Breast epithelium (tissue), 4 donors: Measurements from ENCODE around the gene PRODH. TPM values are rescaled to one million over a fixed set of nuclear protein-coding genes. Genes with fewer than 3 reads are reported as not detected.
"Not testable (repeated sequence)": the region's sequence is repeated elsewhere in the genome, so short reads cannot be mapped to it uniquely, and the experiment has no call there.

Source experiments
- DNase-seq, 2 donors: peaks; one replicate each; pipeline ENCODE4 v3.0.0-alpha.2; 2019; ENCODE audit warnings: low spot score in 2 of 2
- H3K27ac ChIP-seq, 2 donors: fragments of 200-600 bp; sonication (generic) in 1 of 2; one replicate each; pipeline ENCODE4 v1.5.1; 2016 to 2019; ENCODE audit warnings: mild to moderate bottlenecking in 1 of 2
- H3K27me3 ChIP-seq, 2 donors: fragments of 200-600 bp; sonication (generic) in 1 of 2; one replicate each; pipeline versions ENCODE4 v1.5.1 to v1.6.0; 2017 to 2019; ENCODE audit warnings: control low read depth in 1 of 2, mild to moderate bottlenecking in 1 of 2
- H3K36me3 ChIP-seq: fragments of 200-600 bp; one replicate; pipeline ENCODE4 v1.5.1; 2019
- H3K4me1 ChIP-seq, 2 donors: fragments of 200-600 bp; sonication (generic); one replicate each; pipeline ENCODE4 v1.5.1; 2016 to 2019; ENCODE audit warnings: control low read depth in 1 of 2
- H3K4me3 ChIP-seq, 3 donors: fragments of 200-600 bp; sonication (generic); 1 replicate in 2 of 3; 2 replicates in 1 of 3; pipeline ENCODE4 v1.5.1; 2016 to 2019; ENCODE audit warnings: mild to moderate bottlenecking in 3 of 3, moderate library complexity in 2 of 3
- H3K9me3 ChIP-seq, 2 donors: fragments of 200-600 bp; sonication (generic) in 1 of 2; one replicate each; pipeline ENCODE4 v1.5.1; 2016 to 2019; ENCODE audit warnings: control low read depth in 1 of 2
- CTCF ChIP-seq, 3 donors: fragments of 450-650 bp; IDR thresholded peaks; one replicate each; pipeline ENCODE4 v1.5.1; 2016 to 2017; ENCODE audit warnings: antibody characterized with exemption in 3 of 3, mild to moderate bottlenecking in 3 of 3, moderate library complexity in 3 of 3
- POLR2A ChIP-seq: fragments of 450-650 bp; IDR thresholded peaks from one replicate; pipeline ENCODE4 v1.6.1; 2016; ENCODE audit warnings: antibody characterized with exemption, mild to moderate bottlenecking, moderate library complexity
- POLR2AphosphoS5 ChIP-seq, 3 donors: sonication (generic); formaldehyde crosslinking; IDR thresholded peaks; one replicate each; pipeline ENCODE4 v1.6.1; 2017; ENCODE audit warnings: antibody characterized with exemption in 3 of 3
- intact Hi-C: fragments of 100-400 bp; cut with DNase I; formaldehyde crosslinking; loops from one replicate; pipeline ENCODE4 v1.15.1; 2023; ENCODE audit warnings: low total_unique reads
- total RNA-seq, 3 donors: library from RNA; depleted of rRNA; stranded (reverse); fragments of >200 nt; gene quantifications; one replicate each; pipeline ENCODE4 v1.1.0, GENCODE V29; 2016

PRODH gene
- total RNA-seq, 3 donors from 2014 or later, result 4.6 to 29.6 (median 11.1) TPM

- H3K27me3 ChIP-seq, result no peaks in the 10 kb centered on the region
- no peak for DNase-seq
- no peak for TF ChIP-seq POLR2A
- no peak for TF ChIP-seq CTCF (IDR thresholded peaks at IDR 0.05)
- no peak for TF ChIP-seq POLR2AphosphoS5 (IDR thresholded peaks at IDR 0.05)
- H3K4me3 ChIP-seq, result no peak overlapping the region
- no peaks in the 10 kb centered on the region for H3K4me1 ChIP-seq
- H3K36me3 ChIP-seq, result no peaks in the 10 kb centered on the region
- no peak overlapping the region for H3K27ac ChIP-seq
- H3K9me3 ChIP-seq, result no peaks in the 10 kb centered on the region
- intact Hi-C loops, result no loop called here
Observed at GRCh38 chr22:18925368-18926064, 10.6 kb downstream of the PRODH start.

- H3K27ac ChIP-seq, DNase-seq, intact Hi-C loops, H3K9me3 ChIP-seq, H3K4me1 ChIP-seq, H3K36me3 ChIP-seq, H3K27me3 ChIP-seq, H3K4me3 ChIP-seq: not testable (repeated sequence)
Observed at GRCh38 chr22:18920257-18920902, 15.7 kb downstream of the PRODH start.

GRCh38 chr22:18917818-18918217 lies 18.3 kb downstream of the PRODH start:
- H3K27me3 ChIP-seq, H3K4me1 ChIP-seq, H3K4me3 ChIP-seq, intact Hi-C loops, DNase-seq, H3K36me3 ChIP-seq, H3K9me3 ChIP-seq, H3K27ac ChIP-seq: not testable (repeated sequence)

- DNase-seq, H3K4me3 ChIP-seq, intact Hi-C loops, H3K27me3 ChIP-seq, H3K36me3 ChIP-seq, H3K9me3 ChIP-seq, H3K4me1 ChIP-seq, H3K27ac ChIP-seq: not testable (repeated sequence)
Observed at GRCh38 chr22:18915550-18915949, 20.5 kb downstream of the PRODH start.

GRCh38 chr22:18914558-18914957 lies 21.5 kb downstream of the PRODH start:
- intact Hi-C loops, H3K36me3 ChIP-seq, DNase-seq, H3K4me1 ChIP-seq, H3K4me3 ChIP-seq, H3K9me3 ChIP-seq, H3K27me3 ChIP-seq, H3K27ac ChIP-seq: not testable (repeated sequence)

GRCh38 chr22:18912264-18912946 lies 23.7 kb downstream of the PRODH start:
- DNase-seq, intact Hi-C loops: not testable (repeated sequence)

GRCh38 chr22:18911535-18911934 lies 24.6 kb downstream of the PRODH start:
- intact Hi-C loops, H3K27me3 ChIP-seq, H3K4me3 ChIP-seq, H3K36me3 ChIP-seq, H3K4me1 ChIP-seq, H3K27ac ChIP-seq, DNase-seq, H3K9me3 ChIP-seq: not testable (repeated sequence)

More at GRCh38 chr22:18912264-18912946, 23.7 kb downstream of the PRODH start:
- not testable (repeated sequence) for H3K27ac ChIP-seq, H3K4me1 ChIP-seq, H3K27me3 ChIP-seq, H3K4me3 ChIP-seq, H3K9me3 ChIP-seq, H3K36me3 ChIP-seq

GRCh38 chr22:18909556-18909955 lies 26.5 kb downstream of the PRODH start:
- no peaks in the 10 kb centered on the region for H3K9me3 ChIP-seq
- H3K4me3 ChIP-seq, result no peak overlapping the region
- no peaks in the 10 kb centered on the region for H3K4me1 ChIP-seq
- intact Hi-C loops, result no loop called here
- TF ChIP-seq POLR2A, result no peak
- H3K27me3 ChIP-seq, result no peaks in the 10 kb centered on the region
- DNase-seq, result no peak
- no peak overlapping the region for H3K27ac ChIP-seq
- no peaks in the 10 kb centered on the region for H3K36me3 ChIP-seq
